Neural progenitor cell (in vitro differentiated cells): ENCODE data around the gene SLC27A3. TPM values are rescaled to one million over a fixed set of nuclear protein-coding genes. Genes with fewer than 3 reads are reported as not detected.
"Not testable (repeated sequence)": the region's sequence is repeated elsewhere in the genome, so short reads cannot be mapped to it uniquely, and the experiment has no call there.

ENCODE experiments used
- DNase-seq: peaks from one replicate; pipeline ENCODE4 v3.0.0-alpha.2; 2016; ENCODE audit warnings: low spot score
- H2AFZ ChIP-seq: fragments of 200-600 bp; sonication (generic); replicated peaks from 2 replicates; pipeline ENCODE4 v1.6.1; 2016; ENCODE audit warnings: antibody characterized with exemption
- H3F3A ChIP-seq: fragments of 200-600 bp; sonication (generic); 2 replicates; pipeline ENCODE4 v1.6.1; 2016; ENCODE audit warnings: antibody characterized with exemption, low read depth
- H3K27ac ChIP-seq: fragments of 200-600 bp; sonication (generic); 2 replicates; pipeline ENCODE4 v1.5.1; 2016; ENCODE audit warnings: mild to moderate bottlenecking
- H3K27me3 ChIP-seq: fragments of 200-600 bp; sonication (generic); 2 replicates; pipeline ENCODE4 v1.6.1; 2016; ENCODE audit warnings: mild to moderate bottlenecking, moderate library complexity
- H3K36me3 ChIP-seq: fragments of 200-600 bp; sonication (generic); 2 replicates; pipeline ENCODE4 v1.5.1; 2016
- H3K4me1 ChIP-seq: fragments of 200-600 bp; sonication (generic); 2 replicates; pipeline ENCODE4 v1.6.1; 2016; ENCODE audit warnings: mixed run types
- H3K4me2 ChIP-seq: fragments of 200-600 bp; sonication (generic); 2 replicates; pipeline ENCODE4 v1.6.1; 2016
- H3K4me3 ChIP-seq: fragments of 200-600 bp; sonication (generic); 2 replicates; pipeline ENCODE4 v1.5.1; 2016
- H3K79me2 ChIP-seq: fragments of 200-600 bp; sonication (generic); 2 replicates; pipeline ENCODE4 v1.6.1; 2016; ENCODE audit warnings: low read depth
- H3K9ac ChIP-seq: fragments of 200-600 bp; sonication (generic); 2 replicates; pipeline ENCODE4 v1.6.1; 2016
- H3K9me3 ChIP-seq: fragments of 200-600 bp; sonication (generic); 2 replicates; pipeline ENCODE4 v1.5.1; 2016; ENCODE audit warnings: low read depth
- H4K20me1 ChIP-seq: fragments of 200-600 bp; sonication (generic); 2 replicates; pipeline ENCODE4 v1.6.1; 2016; ENCODE audit warnings: low read depth
- H3K27ac Mint-ChIP-seq: 3 replicates; pipeline ENCODE4 v1.8.0; 2021; ENCODE audit warnings: mixed read lengths
- H3K27me3 Mint-ChIP-seq: 2 replicates; pipeline ENCODE4 v1.8.0; 2022; ENCODE audit warnings: low read depth, mild to moderate bottlenecking, inconsistent platforms, moderate library complexity, mixed read lengths; ENCODE audit not compliant: insufficient read depth
- H3K36me3 Mint-ChIP-seq: 3 replicates; pipeline ENCODE4 v1.8.0; 2021; ENCODE audit warnings: mixed read lengths
- H3K4me1 Mint-ChIP-seq: 3 replicates; pipeline ENCODE4 v1.8.0; 2021; ENCODE audit warnings: mixed read lengths
- H3K4me3 Mint-ChIP-seq: 3 replicates; pipeline ENCODE4 v1.8.0; 2021; ENCODE audit warnings: mild to moderate bottlenecking, moderate library complexity, mixed read lengths
- H3K9me3 Mint-ChIP-seq: 3 replicates; pipeline ENCODE4 v1.8.0; 2020; ENCODE audit warnings: mixed read lengths
- CTCF ChIP-seq: fragments of 200-600 bp; sonication (generic); IDR thresholded peaks from 2 replicates; pipeline ENCODE4 v1.5.1; 2017; ENCODE audit warnings: antibody characterized with exemption, mild to moderate bottlenecking
- EZH2 ChIP-seq: fragments of 200-600 bp; sonication (generic); IDR thresholded peaks from 2 replicates; pipeline ENCODE4 v1.6.1; 2017; ENCODE audit warnings: antibody characterized with exemption, mild to moderate bottlenecking, moderate library complexity
- EZH2phosphoT487 ChIP-seq: fragments of 200-600 bp; sonication (generic); IDR thresholded peaks from 2 replicates; pipeline ENCODE4 v1.6.1; 2017; ENCODE audit warnings: antibody characterized with exemption
- total RNA-seq: library from RNA; depleted of rRNA; stranded (reverse); fragments of >200 nt; gene quantifications from 2 replicates; pipeline ENCODE4 v1.2.3, GENCODE V29; 2015; ENCODE audit warnings: low replicate concordance

Gene SLC27A3
- total RNA-seq, 1 donor from 2014 or later = 10.1 TPM

- Histone ChIP-seq H2AFZ (no peak overlapping the region), H3F3A (no peaks in the 10 kb centered on the region), H3K27me3 (no peaks in the 10 kb centered on the region), H3K79me2 (no peaks in the 10 kb centered on the region), H3K36me3 (no peaks in the 10 kb centered on the region), H3K9ac (no peak overlapping the region), H3K9me3 (no peaks in the 10 kb centered on the region), H4K20me1 (no peaks in the 10 kb centered on the region), H3K4me3 (no peak overlapping the region), H3K27ac (no peak overlapping the region), H3K4me1 (no peaks in the 10 kb centered on the region), H3K4me2 (no peak overlapping the region)
- DNase-seq = no peak
- Mint-ChIP-seq H3K27me3 (peaks cover 2% of the 10 kb centered on the region), H3K4me3 (no peak overlapping the region), H3K9me3 (no peaks in the 10 kb centered on the region), H3K4me1 (peaks cover 5% of the 10 kb centered on the region), H3K27ac (peak overlapping the region; percentile 19), H3K36me3 (peaks cover 36% of the 10 kb centered on the region)
- TF ChIP-seq CTCF (no peak), EZH2 (no peak), EZH2phosphoT487 (no peak)
Measured at GRCh38 chr1:153760440-153760839, 14.8 kb upstream of the SLC27A3 start.

- Mint-ChIP-seq H3K27ac (no peak overlapping the region), H3K36me3 (peaks cover 35% of the 10 kb centered on the region)
Measured at GRCh38 chr1:153763365-153764225, 11.6 kb upstream of the SLC27A3 start.

GRCh38 chr1:153764310-153764709 is 10.9 kb upstream of the SLC27A3 start:
- Histone ChIP-seq H3K79me2 (no peaks in the 10 kb centered on the region), H3F3A (no peaks in the 10 kb centered on the region), H4K20me1 (no peaks in the 10 kb centered on the region), H3K27me3 (no peaks in the 10 kb centered on the region), H3K36me3 (no peaks in the 10 kb centered on the region), H3K27ac (no peak overlapping the region), H3K4me3 (no peak overlapping the region), H3K9me3 (no peaks in the 10 kb centered on the region), H3K4me2 (no peak overlapping the region), H3K9ac (no peak overlapping the region), H2AFZ (no peak overlapping the region), H3K4me1 (no peaks in the 10 kb centered on the region)
- Mint-ChIP-seq H3K27me3 (peaks cover 2% of the 10 kb centered on the region), H3K27ac (no peak overlapping the region), H3K36me3 (peaks cover 40% of the 10 kb centered on the region), H3K4me3 (no peak overlapping the region), H3K9me3 (no peaks in the 10 kb centered on the region), H3K4me1 (no peaks in the 10 kb centered on the region)
- TF ChIP-seq EZH2 (no peak), CTCF (no peak), EZH2phosphoT487 (no peak)
- DNase-seq = no peak

More at GRCh38 chr1:153763365-153764225, 11.6 kb upstream of the SLC27A3 start:
- TF ChIP-seq EZH2 (no peak), CTCF (no peak), EZH2phosphoT487 (no peak)
- Histone ChIP-seq H3K36me3 (no peaks in the 10 kb centered on the region), H3F3A (no peaks in the 10 kb centered on the region), H3K9ac (no peak overlapping the region), H3K4me2 (no peak overlapping the region), H3K4me3 (no peak overlapping the region), H3K79me2 (no peaks in the 10 kb centered on the region), H3K27ac (no peak overlapping the region), H4K20me1 (no peaks in the 10 kb centered on the region), H3K27me3 (no peaks in the 10 kb centered on the region), H3K4me1 (no peaks in the 10 kb centered on the region), H2AFZ (no peak overlapping the region), H3K9me3 (no peaks in the 10 kb centered on the region)
- Mint-ChIP-seq H3K9me3 (no peaks in the 10 kb centered on the region), H3K4me3 (no peak overlapping the region), H3K27me3 (peaks cover 2% of the 10 kb centered on the region), H3K4me1 (no peaks in the 10 kb centered on the region)
- no peak for DNase-seq

GRCh38 chr1:153766663-153767062 is 8.5 kb upstream of the SLC27A3 start:
- H2AFZ ChIP-seq, H3K27ac Mint-ChIP-seq, H3K4me3 ChIP-seq, H3K27ac ChIP-seq, H3K79me2 ChIP-seq, H3K4me3 Mint-ChIP-seq, H3K4me1 Mint-ChIP-seq, H3F3A ChIP-seq, H3K27me3 ChIP-seq, H3K4me2 ChIP-seq, H3K9me3 Mint-ChIP-seq, H3K9me3 ChIP-seq, H3K27me3 Mint-ChIP-seq, H4K20me1 ChIP-seq, H3K4me1 ChIP-seq, H3K36me3 ChIP-seq, DNase-seq, H3K9ac ChIP-seq: not testable (repeated sequence)
- H3K36me3 Mint-ChIP-seq = peaks cover 37% of the 10 kb centered on the region
